Measurements from ENCODE around the gene MYOZ3. TPM values are rescaled to one million over a fixed set of nuclear protein-coding genes. Genes with fewer than 3 reads are reported as not detected.

MYOZ3 gene
- total RNA-seq, 1 donor from 2014 or later: 2.6 TPM

- peak; percentile 82 for DNase-seq (ENCODE audit: low spot score)
These were observed 18.5 kb upstream of the MYOZ3 start for GRCh38 chr5:150642567-150642927.

DNA sequence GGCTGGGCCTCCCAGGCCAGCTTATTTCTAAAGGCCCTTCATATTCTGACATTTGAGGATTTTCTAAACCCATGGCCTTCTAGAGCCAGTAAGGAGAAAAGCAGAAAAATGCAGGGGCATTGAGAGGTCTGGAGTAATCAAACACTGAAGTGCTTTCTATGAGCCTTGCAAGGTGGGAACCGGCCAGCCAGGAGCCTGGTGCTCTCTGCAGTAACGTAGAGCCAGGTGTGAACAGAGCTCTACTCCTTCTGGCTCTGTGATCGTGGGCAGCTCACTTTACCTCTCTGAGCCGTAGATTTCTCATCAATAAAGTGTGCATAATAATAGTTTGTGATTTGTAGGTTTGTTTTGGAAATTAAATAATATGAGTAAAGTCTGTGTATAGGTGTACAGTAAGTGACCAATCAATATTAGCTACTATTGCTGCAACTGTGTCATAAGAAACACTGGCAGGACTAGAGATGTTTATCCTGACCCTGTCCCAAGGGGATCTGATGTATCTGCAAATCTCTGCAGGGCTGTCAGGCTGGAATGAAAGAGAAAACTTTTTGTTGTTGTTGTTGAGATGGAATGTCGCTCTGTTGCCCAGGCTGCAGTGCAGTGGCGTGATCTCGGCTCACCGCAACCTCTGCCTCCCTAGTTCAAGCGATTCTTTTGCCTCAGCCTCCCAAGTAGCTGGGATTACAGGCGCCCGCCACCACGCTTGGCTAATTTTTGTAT, 17.9 kb upstream of the MYOZ3 start:
- no peak for DNase-seq (ENCODE audit: low spot score)

DNA sequence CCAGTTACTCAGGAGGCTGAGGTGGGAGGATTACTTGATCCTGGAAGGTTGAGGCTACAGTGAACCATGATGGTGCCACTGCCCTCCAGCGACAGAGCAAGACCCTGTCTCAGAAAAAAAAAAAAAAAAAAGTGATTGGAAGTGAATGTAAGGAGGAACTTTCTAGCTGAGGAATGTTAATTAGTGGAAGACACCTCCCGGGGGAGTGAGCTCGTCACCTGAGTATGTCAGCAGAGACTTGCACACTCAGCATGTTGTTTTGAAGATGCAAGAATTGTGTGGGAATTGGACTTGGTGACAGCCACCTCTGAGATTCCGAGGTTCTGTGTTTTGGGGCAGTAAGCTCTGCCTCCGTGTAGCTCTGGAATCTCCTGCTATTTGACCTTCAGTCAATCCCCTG, 17.0 kb upstream of the MYOZ3 start:
- no peak for DNase-seq (ENCODE audit: low spot score)

GRCh38 chr5:150644514-150644913, 16.5 kb upstream of the MYOZ3 start:
- no peak for DNase-seq (ENCODE audit: low spot score)

DNA sequence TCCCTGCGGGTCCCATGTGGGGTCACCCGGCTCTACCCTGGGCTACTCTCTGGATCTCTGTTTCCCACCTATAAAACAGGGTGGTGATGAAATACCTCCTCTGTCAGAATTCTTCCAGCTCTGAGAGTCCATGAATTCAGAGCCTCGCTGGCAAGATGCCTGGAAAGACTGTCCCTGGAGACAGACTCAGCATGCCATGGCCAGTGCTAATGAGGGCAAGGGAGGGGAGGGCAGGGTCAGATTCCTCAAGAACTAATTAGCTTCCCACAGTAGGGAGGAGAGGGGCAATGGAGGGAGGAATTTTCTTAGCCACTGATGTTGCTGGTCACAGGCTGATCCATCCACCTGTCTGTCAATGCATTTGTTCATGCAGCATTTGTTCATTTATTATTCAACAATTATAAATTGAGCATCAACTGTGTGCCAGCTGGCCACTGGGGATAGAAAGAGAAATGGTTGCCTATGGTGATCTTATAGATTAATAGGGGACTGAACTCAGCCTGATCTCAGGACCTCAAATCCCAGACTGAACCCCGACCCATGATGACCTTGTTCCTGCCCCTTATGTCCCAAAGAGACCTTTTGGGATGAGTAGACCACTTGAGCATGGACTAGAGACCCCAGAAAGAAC, 15.9 kb upstream of the MYOZ3 start:
- DNase-seq (ENCODE audit: low spot score): peak; percentile 77

DNA sequence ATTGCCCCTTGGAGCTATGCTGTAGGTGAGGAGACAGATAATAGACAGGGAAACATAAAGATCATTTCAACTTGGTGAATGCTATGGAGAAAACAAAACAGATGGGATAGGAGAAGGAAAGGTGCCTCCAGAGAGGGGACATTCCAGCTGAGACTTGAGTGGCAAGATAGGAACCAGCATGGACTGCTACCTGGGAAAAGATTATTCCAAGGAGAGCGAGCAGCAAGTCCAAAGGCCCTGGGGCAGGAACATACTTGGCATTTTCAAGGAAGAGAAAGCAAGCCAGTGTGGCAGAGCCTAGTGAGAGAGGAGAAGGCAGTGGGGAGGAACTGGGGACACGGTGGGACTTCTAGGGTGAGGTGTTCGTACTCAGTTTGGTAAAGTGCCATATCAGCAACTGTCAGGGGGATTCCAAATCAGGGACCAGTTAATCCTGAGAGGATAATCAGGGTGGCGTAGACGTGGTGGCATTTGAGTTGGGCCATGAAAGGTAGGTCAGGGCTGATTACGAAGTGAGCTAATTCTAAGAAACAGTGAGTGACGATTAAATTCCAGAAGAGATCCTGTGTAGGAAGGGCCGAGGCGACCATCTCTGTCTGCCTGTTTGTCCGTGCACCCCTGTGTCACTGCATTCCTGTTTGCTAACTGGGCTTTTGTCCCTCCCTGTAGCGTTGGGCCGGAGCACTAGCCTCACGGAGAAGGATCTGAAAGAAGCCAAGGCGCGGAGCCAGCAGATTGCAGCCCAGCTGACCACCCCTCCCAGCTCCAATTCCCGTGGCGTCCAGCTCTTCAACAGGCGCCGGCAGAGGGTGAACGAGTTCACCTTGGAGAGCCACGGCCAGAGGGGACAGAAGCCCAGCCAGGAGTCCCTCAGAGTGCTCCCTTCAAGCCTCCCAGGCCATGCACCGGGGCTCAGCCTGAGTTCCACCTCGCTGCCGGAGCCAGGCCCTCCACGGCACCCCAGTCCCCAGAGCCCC, 13.5 kb upstream of the MYOZ3 start:
- peak; percentile 76 for DNase-seq (ENCODE audit: low spot score)

GRCh38 chr5:150648294-150649107, 12.6 kb upstream of the MYOZ3 start:
- no peak for DNase-seq (ENCODE audit: low spot score)

- DNase-seq (ENCODE audit: low spot score): no peak
These were observed 11.7 kb upstream of the MYOZ3 start for GRCh38 chr5:150649108-150650020.

DNA sequence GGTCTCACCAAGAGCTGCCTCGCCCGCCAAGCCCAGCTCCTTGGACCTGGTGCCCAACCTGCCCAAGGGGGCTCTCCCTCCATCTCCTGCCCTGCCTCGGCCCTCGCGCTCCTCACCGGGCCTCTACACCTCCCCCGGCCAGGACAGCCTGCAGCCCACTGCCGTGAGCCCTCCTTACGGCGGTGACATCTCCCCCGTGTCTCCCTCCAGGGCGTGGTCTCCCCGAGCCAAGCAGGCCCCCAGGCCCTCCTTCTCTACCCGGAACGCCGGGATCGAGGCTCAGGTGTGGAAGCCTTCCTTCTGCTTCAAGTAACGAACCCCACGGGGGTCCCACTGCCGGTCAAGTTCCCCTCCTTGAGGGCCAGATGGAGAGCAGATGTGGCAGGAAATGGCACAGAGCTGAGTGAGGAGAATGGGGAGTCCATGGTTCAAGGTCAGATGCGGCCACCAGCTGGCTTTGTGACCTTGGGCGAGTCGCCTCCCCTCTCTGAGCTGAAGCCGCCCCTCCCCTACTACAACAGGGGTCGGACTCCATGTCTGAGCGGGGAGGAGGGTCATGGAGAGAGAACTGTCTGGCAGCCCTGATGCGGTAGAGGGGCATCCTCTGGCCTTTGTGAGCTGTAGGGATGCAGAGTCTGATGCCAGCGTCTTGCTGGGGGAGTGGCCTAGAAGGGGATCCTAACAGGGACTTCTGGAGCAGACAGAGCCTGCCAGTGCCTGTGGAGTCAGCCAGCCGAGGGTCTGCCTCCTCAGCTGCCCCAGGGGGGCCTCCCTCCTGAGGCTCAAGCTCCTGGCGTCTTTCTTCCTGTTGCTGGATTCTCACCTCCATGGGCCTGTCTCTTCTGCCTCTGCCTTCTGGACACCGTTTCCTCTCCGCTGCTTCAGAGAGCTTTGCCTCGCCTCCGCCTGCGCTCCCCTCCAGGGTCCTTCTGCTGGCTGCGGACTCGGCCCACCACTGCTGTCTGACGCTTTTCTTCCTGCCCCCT, 10.7 kb upstream of the MYOZ3 start:
- no peak for DNase-seq (ENCODE audit: low spot score)

DNA sequence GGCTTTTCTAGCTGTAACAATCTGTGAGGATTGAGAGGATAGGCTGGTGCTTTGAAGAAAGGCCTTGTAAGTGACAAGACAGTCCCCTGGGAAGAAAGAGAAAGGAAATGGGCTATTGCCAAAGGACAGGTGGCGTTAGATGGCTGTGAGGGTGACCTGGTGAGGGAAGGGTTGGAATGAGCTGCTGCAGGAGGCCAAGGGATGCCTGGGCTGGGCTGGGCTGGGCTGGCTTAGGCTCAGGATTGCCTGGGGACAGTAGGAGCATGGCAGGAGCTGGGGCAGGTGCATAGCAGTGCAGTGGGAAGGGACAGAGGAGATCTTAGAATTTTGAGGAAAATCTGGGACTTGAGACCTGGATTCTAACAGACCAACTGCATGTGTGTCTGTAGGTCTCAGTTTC, 9.7 kb upstream of the MYOZ3 start:
- DNase-seq (ENCODE audit: low spot score): no peak

GRCh38 chr5:150651924-150652671, 9.0 kb upstream of the MYOZ3 start:
- no peak for DNase-seq (ENCODE audit: low spot score)

DNA sequence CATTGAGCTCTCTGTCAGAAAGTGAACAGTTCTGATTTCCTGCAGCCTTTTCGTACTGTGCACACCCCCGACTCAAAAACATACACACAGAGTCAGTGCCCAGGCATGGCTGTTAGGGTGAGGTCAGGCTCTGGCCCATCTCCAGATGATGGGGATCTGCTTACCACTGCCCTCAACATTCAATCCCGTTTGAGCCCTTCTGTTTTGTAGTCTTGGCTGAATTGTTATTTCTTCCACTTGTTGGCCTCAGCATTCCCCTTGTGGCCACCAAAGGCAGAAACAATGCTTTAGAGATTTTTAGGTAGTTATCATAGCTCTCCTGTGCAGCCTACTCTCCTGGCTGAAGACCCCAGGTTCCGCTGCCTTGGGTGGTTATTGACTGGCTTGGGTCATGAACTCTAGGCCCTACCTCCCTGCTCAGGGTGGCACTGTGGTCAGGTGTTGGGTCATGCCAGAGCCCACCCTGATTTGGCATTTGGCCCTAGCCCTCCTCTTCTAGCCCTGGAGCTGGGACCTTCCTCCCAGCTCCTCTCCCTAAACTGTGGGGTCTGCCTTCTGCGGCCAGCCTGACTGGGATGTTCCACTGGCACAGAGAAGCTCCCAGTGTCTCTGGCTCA, 7.8 kb upstream of the MYOZ3 start:
- no peak for DNase-seq (ENCODE audit: low spot score)

DNA sequence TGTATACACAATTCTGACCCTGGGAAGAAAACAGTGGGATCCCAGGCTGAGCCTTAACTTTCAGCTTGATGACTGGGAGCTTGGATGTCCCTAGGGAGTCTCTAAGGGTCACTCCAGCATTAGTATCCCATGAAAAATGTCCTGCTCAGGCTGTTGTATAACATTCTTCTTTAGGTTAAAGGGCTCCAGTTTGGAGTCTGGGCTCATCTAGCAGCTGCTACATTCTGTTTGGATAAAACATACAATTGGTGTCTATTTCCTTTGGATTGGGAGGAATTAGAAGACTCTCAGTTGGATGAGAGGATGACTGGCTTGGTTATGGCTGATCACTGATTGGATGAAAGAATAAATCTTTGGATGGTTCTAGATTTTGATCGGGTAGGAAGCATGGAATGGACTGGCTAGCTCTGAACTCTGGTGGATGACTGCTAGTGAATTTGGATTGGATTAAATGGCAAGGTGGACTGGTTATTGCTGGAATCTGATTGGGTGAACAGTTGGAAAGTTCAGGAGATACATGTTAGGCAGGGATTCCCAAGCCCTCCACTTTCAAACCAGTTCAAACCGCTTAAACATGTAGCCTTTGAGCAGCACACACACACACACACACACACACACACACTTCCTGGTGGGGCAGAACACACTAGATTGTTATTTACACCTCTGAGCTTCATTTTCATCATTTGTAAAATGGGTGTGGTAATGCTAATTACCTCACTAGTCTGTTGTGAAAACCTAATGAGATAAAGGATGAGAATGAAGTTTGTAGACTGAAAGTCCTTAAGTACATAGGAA, 7.1 kb upstream of the MYOZ3 start:
- no peak for DNase-seq (ENCODE audit: low spot score)

GRCh38 chr5:150655221-150655620, 5.8 kb upstream of the MYOZ3 start:
- no peak for DNase-seq (ENCODE audit: low spot score)

- peak; percentile 76 for DNase-seq (ENCODE audit: low spot score)
These were observed 4.6 kb upstream of the MYOZ3 start for GRCh38 chr5:150656191-150657132.

- no peak for DNase-seq (ENCODE audit: low spot score)
These were observed 2.9 kb upstream of the MYOZ3 start for GRCh38 chr5:150658121-150658520.

All from ureter (tissue), 1 donor.